Hematopoietic multipotent progenitor cell treated with erythropoietin and hydrocortisone succinate and interleukin-3 and kit ligand, for 15 days (in vitro differentiated cells): ENCODE data around the gene IL4.
"Not testable (repeated sequence)": the region's sequence is repeated elsewhere in the genome, so short reads cannot be mapped to it uniquely, and the experiment has no call there.

Experiments used
- DNase-seq: peaks from one replicate; pipeline ENCODE4 v3.0.0-alpha.2; 2015; ENCODE audit warnings: low spot score

Gene IL4

GRCh38 chr5:132674671-132675506 lies 1.1 kb downstream of the IL4 start:
- no peak for DNase-seq

DNA sequence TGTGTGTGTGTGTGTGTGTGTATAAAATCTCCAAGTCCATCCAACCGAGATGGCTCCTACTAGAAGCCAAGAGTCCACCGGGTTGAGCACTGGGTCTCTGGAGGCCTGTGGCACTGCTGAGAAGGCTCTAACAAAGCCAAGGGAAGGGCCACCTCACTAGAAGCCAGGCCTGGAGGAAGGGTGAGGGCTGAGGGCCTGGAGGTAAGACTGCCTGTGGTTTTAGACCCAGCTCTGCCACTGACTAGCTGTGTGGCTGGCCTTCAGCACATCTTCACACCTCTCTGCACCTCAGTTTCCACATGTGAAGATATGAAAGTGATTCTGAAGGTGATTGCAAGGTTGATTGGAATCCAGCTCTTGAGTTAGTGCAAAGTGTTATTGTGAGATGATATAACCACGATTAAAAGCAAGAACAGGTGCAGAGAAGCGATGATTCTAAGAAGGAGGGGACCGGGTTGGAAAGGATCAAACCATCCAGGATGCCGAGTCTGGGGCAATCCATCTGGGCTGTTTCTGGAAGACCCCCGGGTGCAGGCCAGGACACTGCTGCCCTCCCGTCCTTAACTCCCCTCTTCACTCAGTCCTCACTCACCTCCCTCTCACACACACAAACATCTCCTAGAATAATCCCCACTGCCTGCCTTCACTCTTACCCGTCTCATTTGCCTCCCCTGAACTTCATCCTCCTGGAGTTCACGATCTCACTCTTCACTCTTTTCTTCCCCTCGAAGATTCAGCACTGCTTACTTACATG lies 2.3 kb downstream of the IL4 start:
- DNase-seq: no peak

GRCh38 chr5:132677191-132677590 lies 3.4 kb downstream of the IL4 start:
- DNase-seq: no peak

- DNase-seq: no peak
These were observed 4.1 kb downstream of the IL4 start for GRCh38 chr5:132677682-132678400.

- DNase-seq: no peak
These were observed 4.9 kb downstream of the IL4 start for GRCh38 chr5:132678735-132679134.

GRCh38 chr5:132679166-132679565 lies 5.4 kb downstream of the IL4 start:
- no peak for DNase-seq

- DNase-seq: no peak
These were observed 6.1 kb downstream of the IL4 start for GRCh38 chr5:132679717-132680380.

- no peak for DNase-seq
These were observed 7.1 kb downstream of the IL4 start for GRCh38 chr5:132680780-132681475.

DNA sequence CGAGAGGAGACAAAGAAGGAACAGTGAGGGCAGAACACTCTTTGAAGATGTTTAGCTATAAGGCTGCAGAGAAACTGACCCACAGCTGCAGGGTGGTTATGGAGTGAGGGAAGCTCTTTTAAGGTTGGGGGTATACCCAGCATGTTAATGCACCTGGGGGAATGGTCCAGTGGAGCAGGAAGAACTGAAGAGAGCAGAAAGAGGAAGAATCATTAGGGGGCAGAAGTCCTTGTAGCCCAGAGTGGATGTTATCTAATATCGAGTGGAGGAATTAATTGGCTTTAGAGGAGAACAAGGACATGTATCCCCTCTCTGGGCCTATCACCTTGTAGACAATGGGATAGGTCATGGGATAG lies 7.7 kb downstream of the IL4 start:
- DNase-seq: no peak

DNA sequence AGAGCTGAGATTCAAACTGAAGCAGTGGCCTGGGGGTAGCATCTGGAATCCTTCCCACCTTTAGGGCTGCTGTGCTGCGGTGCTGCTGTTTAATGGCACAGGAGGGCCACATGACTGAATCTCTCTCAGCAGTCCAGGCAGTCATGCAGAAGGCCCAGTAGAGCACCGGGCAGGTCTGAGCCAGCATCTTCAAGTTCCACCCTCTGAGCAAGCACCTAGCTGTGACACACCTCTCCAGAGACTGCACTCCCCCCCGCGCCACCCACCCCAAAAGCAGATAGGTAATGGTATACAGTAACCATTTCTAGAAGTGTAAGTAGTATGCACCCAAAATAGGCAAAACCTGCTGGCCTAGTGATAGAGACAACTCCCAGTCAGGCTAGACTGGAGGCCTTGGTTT lies 8.2 kb downstream of the IL4 start:
- no peak for DNase-seq

DNA sequence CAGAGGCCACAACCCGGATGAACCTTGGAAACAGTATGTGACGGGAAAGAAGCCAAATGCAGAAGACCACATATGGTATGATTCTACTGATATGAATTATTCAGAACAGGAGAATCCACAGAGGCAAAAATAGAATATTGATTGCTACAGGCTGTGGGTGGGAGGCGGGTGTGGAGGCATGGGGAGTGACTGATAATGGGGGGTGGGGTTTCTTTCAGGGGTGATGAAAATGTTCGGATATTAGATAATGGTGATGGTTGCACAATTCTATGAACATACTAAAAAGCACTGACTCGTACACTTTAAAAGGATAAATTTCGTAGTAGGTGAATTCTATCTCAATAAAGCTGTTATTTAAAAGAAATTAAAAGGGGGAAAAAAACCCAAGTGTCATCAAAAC lies 10.7 kb downstream of the IL4 start:
- peak; percentile 63 for DNase-seq

DNA sequence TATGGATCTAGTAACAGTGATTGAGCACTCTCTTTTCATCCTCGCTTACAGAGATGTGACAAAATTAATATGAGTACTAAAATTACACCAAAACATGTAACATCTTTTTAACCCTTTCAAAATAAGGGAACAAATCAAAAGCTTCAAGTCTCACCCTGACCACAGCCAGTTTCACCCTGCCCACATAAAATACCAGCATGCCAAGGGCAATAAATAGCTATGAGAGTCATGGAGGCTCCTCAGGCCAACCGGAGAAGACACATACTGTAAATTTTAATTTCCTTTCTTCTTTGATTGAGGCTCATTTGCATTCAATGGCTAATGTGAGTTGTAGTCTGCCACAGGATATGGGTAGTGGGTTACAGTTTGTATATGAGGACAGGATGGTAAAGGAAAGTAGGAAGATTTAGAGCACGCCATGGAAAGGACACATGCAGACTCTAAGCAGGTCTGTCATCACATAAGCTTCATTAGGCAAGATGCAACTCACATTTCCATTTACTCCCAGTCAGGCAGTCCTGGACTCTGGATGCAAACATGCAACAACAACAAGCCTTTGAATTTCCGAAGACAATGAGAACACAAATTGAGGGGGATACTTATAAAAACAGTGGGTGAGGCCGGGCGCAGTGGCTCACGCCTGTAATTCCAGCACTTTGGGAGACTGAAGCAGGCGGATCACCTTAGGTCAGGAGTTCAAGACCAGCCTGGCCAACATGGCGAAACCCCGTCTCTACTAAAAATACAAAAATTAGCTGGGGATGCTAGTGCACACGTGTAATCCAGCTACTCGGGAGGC lies 11.3 kb downstream of the IL4 start:
- DNase-seq: no peak

- no peak for DNase-seq
These were observed 12.4 kb downstream of the IL4 start for GRCh38 chr5:132686193-132686592.

DNA sequence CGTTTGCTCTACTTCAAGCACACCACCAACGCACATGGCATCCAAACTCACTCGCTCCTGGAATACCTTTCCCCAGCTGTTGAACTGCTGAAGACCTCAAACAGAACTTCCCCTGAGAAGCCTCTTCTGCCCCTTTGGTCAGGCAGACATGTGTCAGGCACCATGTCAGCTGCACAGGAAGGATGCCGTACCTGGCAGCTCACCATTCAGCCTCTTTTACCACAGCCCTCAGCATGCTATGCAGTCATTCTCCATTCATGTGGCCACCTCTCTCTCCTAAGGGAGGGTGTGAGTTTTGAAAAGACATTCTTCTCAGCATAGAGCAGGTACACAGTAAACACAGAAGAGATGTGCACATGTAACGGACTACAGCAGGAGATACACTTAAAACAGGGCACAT lies 14.2 kb downstream of the IL4 start:
- no peak for DNase-seq

DNA sequence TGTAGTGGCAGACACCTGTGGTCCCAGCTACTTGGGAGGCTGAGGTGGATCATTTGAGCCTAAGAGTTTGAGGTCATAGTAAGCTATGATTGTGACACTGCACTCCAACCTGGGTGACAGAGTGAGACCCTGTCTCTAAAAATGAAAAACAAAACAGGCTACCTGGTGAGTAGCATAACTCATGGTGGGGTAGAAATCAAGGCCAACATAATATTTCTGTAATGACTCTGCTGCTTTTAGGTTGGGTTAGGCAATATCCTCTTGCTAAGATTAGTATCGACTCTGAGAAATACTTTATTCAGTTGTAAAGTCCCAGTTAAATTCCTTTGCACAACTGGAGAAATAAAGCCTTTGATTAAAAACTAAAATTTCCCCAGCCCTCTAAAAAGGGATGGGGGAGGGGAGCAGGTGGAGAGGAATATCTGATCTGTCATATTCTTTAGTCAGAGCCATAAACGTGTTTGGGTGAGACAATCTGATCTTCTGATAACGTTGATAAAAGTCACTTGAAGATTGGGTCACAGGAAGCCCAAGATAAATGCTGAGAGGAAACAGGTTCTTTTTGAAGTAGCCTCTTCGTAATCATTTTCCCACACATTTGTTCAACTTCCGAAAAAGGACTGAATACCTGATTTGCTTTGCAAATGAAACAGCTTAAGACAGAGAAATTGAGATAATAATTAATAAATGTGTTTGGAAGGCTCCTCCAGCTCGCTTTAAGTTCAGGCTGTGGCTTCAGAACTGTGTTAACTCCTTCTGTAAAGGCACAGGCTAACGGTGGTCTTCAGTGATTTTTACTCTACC lies 14.9 kb downstream of the IL4 start:
- DNase-seq: no peak

- no peak for DNase-seq
These were observed 15.7 kb downstream of the IL4 start for GRCh38 chr5:132689513-132689912.

- no peak for DNase-seq
These were observed 16.4 kb downstream of the IL4 start for GRCh38 chr5:132690156-132690555.

- not testable (repeated sequence) for DNase-seq
These were observed 18.2 kb downstream of the IL4 start for GRCh38 chr5:132691755-132692631.

DNA sequence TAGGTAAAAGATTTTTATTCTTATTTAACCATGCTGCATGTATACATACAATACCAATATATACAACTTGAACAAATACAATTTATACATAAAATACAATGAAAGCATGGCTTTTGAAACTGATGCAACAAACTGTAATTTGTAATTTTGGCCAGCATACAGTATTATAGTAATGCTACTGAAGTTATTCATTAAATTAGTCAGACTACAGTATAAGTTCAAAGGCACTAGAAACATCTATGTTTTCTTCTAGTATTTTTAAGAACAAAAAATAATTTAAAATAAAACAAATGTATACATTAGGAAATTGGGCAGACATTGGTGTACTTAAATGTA lies 18.8 kb downstream of the IL4 start:
- no peak for DNase-seq
